ENCODE measurements around the gene TEAD1.
A peak's percentile ranks its signal among the peaks of the same experiment; 100 is the strongest.

TEAD1 gene

DNA sequence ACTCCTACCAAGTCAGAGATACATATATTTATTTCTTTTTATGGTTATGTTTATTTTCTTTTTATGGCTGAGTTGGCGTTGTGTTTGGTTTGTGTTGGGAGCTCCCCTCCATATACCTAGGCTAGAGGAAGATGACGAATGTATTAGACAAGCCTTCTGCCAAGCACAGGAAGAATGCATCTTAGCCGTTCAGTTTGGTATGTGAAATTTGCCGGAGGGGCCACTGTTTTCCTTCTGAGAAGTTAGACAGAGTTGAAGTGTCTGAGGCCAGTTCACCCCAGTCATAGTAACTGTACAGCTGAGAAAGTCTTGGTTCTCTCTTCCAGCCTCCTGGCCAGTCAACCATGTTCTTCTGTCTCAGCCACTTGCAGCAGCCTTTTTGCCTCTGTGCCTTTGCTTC, 29.8 kb downstream of the TEAD1 start:
- no peak overlapping the region for H3K4me3 ChIP-seq (ENCODE audit: low read length)
- DNase-seq (ENCODE audit: low read depth) = no peak
- TF ChIP-seq, protein P1, sequence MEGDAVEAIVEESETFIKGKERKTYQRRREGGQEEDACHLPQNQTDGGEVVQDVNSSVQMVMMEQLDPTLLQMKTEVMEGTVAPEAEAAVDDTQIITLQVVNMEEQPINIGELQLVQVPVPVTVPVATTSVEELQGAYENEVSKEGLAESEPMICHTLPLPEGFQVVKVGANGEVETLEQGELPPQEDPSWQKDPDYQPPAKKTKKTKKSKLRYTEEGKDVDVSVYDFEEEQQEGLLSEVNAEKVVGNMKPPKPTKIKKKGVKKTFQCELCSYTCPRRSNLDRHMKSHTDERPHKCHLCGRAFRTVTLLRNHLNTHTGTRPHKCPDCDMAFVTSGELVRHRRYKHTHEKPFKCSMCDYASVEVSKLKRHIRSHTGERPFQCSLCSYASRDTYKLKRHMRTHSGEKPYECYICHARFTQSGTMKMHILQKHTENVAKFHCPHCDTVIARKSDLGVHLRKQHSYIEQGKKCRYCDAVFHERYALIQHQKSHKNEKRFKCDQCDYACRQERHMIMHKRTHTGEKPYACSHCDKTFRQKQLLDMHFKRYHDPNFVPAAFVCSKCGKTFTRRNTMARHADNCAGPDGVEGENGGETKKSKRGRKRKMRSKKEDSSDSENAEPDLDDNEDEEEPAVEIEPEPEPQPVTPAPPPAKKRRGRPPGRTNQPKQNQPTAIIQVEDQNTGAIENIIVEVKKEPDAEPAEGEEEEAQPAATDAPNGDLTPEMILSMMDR (conservative IDR thresholded peaks at IDR 0.05; ENCODE audit: low read length) = no peak

DNA sequence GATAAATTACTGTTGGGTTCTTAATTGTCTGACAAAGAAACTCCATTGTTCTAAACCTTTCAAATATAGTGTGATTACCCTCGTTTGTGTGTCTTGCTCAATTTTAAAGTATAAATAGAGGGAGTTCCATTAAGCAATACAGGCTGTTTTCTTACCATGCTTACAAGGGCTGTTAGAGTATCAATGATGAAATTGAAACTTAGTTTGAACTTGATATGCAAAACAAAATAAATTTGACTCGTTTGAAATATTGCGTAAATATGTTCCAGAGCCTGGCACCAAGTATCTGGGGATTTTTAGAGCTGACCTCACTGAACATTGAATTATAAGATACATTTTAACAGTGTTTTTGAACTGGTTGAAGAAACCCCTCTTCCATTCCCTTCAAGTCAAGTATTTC, 31.7 kb downstream of the TEAD1 start:
- H3K4me3 ChIP-seq (ENCODE audit: low read length) = no peak overlapping the region
- TF ChIP-seq, protein P1 (conservative IDR thresholded peaks at IDR 0.05; ENCODE audit: low read length) = no peak
- peak; percentile 49 for DNase-seq (ENCODE audit: low read depth)

DNA sequence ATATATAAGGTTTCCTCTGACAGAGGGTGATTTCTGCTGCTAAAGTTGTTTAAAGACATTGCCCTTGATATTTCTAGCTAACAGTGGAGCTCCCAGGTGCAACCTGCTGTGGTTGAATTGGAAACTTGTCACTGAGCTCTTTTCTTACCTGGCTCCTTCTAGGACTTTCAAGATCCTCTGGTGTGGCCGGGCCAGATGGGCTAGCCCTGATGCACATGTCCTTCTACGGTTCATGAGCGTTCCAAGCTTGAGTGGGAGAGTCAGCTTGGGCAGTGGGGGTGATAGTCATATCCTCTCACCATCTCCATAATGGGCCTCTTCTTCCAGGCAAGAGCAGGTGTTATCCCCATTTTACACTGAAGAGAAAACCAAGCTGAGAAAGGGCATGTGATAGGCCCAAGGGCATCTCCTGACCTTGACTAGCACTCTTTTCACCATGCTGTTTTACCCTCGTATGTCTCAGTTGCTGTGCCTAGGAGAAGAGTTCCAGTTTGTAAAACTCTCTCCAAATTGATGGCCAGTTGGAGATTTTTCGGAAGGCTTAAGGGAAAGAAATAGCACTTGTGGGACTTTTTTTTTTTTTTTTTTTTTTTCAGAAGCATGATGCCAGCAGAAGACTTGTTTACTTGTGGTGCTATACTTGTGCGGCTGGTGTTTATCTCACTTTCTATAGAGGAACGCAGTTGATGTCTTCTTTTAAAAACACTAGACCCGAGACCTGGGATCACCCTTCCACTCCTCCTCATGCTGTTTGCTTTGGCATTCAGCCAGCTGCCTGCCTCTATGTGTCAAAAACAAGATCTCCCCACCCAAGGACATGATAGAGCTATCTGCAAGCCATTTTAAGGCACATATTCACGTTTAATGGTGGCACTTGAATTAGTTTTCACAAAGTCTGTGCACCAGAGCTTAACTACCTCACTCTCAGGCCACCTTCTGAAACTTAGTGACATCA, 32.6 kb downstream of the TEAD1 start:
- DNase-seq (ENCODE audit: low read depth) = no peak
- TF ChIP-seq, protein P1 (conservative IDR thresholded peaks at IDR 0.05; ENCODE audit: low read length) = no peak
- H3K4me3 ChIP-seq (ENCODE audit: low read length) = no peak overlapping the region

DNA sequence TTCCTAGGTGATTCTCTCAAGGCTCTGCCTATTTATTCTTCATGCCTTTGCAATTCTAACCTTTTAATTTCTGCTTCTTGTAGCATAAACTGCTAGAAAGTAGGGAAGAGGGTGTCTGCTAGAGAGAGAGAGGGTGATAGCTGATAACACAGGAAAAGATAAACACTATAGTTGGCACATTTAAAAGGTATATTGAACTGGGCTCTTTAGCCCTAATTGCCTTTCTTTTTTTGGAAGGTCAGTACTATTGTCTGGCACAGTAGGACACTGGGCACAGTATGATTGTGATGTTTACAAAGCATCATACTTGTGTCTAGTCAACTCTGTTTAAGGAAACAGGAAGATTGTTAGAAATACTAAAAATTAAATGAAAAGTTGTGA, 33.3 kb downstream of the TEAD1 start:
- H3K4me3 ChIP-seq (ENCODE audit: low read length) = no peak overlapping the region
- TF ChIP-seq, protein P1 (conservative IDR thresholded peaks at IDR 0.05; ENCODE audit: low read length) = no peak
- no peak for DNase-seq (ENCODE audit: low read depth)

DNA sequence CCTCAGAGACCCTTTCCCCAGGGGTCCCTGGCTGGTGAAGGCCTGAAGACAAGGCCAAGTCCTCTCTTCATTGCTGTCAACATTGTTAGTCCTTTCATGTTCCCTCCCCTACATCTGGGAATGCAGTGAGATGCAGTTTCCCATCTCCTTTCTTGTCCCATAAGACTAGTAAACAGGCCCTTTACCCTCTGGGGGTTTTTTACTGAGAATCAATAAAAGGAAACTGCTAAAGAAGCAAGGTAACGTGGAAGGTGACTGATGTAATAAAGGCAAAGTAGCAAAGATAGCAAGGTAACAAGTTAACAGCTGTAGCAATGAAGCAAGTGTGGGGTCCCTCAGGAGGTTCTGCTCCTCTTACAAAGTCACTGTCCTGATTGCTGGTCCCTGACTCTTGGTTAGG, 37.3 kb downstream of the TEAD1 start:
- TF ChIP-seq, protein P1 (conservative IDR thresholded peaks at IDR 0.05; ENCODE audit: low read length) = no peak
- H3K4me3 ChIP-seq (ENCODE audit: low read length) = no peak overlapping the region

DNA sequence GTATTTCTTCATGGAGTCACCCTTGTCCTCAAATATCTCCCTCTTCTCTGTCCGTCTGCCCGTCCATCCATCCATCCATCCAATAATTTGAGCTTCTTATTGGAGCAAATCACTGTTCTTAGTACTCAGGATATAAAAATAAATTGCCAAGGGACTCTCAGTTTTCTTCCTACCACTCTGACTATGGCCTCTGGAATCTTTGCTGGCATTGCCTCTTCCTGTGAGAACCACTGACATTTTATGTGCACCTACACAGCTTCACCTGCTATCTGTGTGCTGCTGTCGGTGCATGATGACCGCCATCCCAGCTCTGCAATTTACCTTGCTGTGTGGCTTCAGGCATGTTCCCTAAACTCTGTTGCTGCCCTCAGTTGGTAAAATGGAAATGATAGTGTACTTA, 37.9 kb downstream of the TEAD1 start:
- no peak overlapping the region for H3K4me3 ChIP-seq (ENCODE audit: low read length)
- no peak for DNase-seq (ENCODE audit: low read depth)
- TF ChIP-seq, protein P1 (conservative IDR thresholded peaks at IDR 0.05; ENCODE audit: low read length) = no peak

More for the DNA sequence above, 37.3 kb downstream of the TEAD1 start:
- no peak for DNase-seq (ENCODE audit: low read depth)

DNA sequence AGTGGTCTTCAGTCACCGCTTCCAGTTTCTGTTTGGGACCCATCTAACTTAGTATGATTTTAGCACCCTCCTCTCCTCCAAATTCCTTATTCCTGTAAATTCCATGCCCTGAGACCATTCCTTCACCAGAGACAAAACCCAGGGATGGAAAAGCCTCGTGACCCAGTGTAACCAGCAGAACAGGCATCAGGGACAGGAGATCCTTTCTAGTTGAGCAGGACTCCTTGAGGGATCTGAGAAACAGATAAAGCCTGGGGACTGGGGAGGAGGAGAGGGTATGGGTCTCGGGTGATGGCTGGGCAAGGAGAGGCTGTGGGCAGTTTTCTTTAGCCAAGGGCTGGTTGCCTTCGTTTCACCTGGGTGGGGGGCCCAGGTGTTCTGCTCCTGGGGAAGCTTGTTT, 40.9 kb downstream of the TEAD1 start:
- no peak overlapping the region for H3K4me3 ChIP-seq (ENCODE audit: low read length)
- TF ChIP-seq, protein P1 (conservative IDR thresholded peaks at IDR 0.05; ENCODE audit: low read length) = no peak
- DNase-seq (ENCODE audit: low read depth) = no peak

All from AG10803 (cell line).